Caco-2 (cell line): ENCODE results near the gene PRSS48. TPM values are rescaled to one million over a fixed set of nuclear protein-coding genes. Genes with fewer than 3 reads are reported as not detected.

Experiments used
- BruUV-seq: library from RNA; stranded (reverse); fragments of 400-500 nt; replicated peaks from 2 replicates; lab custom pipeline; 2021; lab: Mats Ljungman, UMichigan
- CTCF ChIA-PET: fragments of 300-600 bp; sonication (Branson Sonifier 250); formaldehyde crosslinking; loops from one replicate; lab custom pipeline; 2022; ENCODE audit warnings: antibody characterized with exemption; lab: Charles Lee
- POLR2A ChIA-PET: fragments of 300-600 bp; sonication (Branson Sonifier 250); formaldehyde crosslinking; loops from one replicate; lab custom pipeline; 2022; ENCODE audit warnings: antibody characterized with exemption; lab: Charles Lee
- DNase-seq, 2 experiments: peaks; one replicate each; pipeline versions ENCODE4 v3.0.0 to v3.0.0-alpha.2; 2020 to 2022
- H3K27me3 ChIP-seq: replicated peaks from 2 replicates; pipeline ENCODE4 v1.6.0; 2011; ENCODE audit warnings: low read length; ENCODE audit not compliant: control insufficient read depth, insufficient read depth
- H3K36me3 ChIP-seq: 2 replicates; pipeline ENCODE4 v1.5.1; 2011; ENCODE audit warnings: low read length; ENCODE audit not compliant: control insufficient read depth, insufficient read depth
- H3K4me1 ChIP-seq: fragments of 250-450 bp; sonication (Bioruptor Pico); 2 replicates; pipeline ENCODE4 v1.5.1; 2020; ENCODE audit warnings: mild to moderate bottlenecking
- H3K4me3 ChIP-seq: 2 replicates; pipeline ENCODE4 v1.5.1; 2011; ENCODE audit warnings: low read depth, mild to moderate bottlenecking, control low read depth, low read length
- H3K9me3 ChIP-seq: fragments of 250-450 bp; sonication (Bioruptor Pico); 2 replicates; pipeline ENCODE4 v1.5.1; 2020; ENCODE audit warnings: mild to moderate bottlenecking, moderate library complexity
- H3K27ac Mint-ChIP-seq: one replicate; pipeline ENCODE4 v1.8.0; 2022; ENCODE audit warnings: mixed read lengths; ENCODE audit not compliant: unreplicated experiment
- H3K27me3 Mint-ChIP-seq: one replicate; pipeline ENCODE4 v1.8.0; 2022; ENCODE audit warnings: mixed read lengths; ENCODE audit not compliant: insufficient read depth, unreplicated experiment
- H3K36me3 Mint-ChIP-seq: one replicate; pipeline ENCODE4 v1.8.0; 2022; ENCODE audit warnings: mild to moderate bottlenecking, mixed read lengths; ENCODE audit not compliant: insufficient read depth, unreplicated experiment
- H3K4me1 Mint-ChIP-seq: one replicate; pipeline ENCODE4 v1.8.0; 2022; ENCODE audit warnings: low read depth, mixed read lengths; ENCODE audit not compliant: unreplicated experiment
- H3K4me3 Mint-ChIP-seq: one replicate; pipeline ENCODE4 v1.8.0; 2022; ENCODE audit warnings: mild to moderate bottlenecking, moderate library complexity, mixed read lengths; ENCODE audit not compliant: unreplicated experiment
- H3K9me3 Mint-ChIP-seq: one replicate; pipeline ENCODE4 v1.8.0; 2022; ENCODE audit warnings: mixed read lengths; ENCODE audit not compliant: unreplicated experiment
- intact Hi-C: fragments of 100-400 bp; cut with micrococcal nuclease; formaldehyde crosslinking; loops from one replicate; pipeline ENCODE4 v1.10.0; 2022; ENCODE audit not compliant: unreplicated experiment
- total RNA-seq: library from RNA; stranded (reverse); gene quantifications from 2 replicates; pipeline ENCODE4 v1.2.3, GENCODE V29; 2022
- TF ChIP-seq, protein P1 (sequence below), 2 experiments: fragments of 200-600 bp in 1 of 2; IDR thresholded peaks; 1 replicate in 1 of 2; 2 replicates in 1 of 2; pipeline versions ENCODE4 v1.5.1 to v1.8.0; 2011 to 2022; ENCODE audit warnings: antibody characterized with exemption in 1 of 2, control low read depth in 1 of 2, inconsistent platforms in 1 of 2, low read depth in 1 of 2, low read length in 1 of 2, mild to moderate bottlenecking in 1 of 2, moderate library complexity in 1 of 2; ENCODE audit not compliant: insufficient read depth in 1 of 2, severe bottlenecking in 1 of 2, unreplicated experiment in 1 of 2

PRSS48 gene
- total RNA-seq, 1 experiment from 2014 or later = not detected

DNA sequence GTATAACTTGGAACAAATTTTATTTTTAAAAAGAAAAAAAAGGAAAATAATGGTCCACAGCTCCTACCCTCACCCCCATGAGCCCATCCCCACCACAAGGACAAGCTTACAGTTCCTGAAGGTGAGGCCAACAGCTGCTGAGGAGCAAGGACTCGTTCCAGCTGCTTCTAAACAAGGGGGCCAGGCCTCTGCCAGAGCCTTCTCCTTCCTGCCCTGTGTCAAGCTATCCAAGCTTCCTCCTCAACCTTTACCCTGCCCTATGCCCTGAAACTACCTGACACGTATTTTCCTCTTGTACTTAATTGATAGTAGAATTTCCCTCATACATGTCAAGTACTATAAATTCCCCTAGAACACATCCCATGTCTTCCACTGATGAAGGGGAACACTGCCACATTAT lies 39.7 kb downstream of the PRSS48 start:
- Mint-ChIP-seq H3K36me3 (peaks cover 6% of the 10 kb centered on the region), H3K9me3 (no peaks in the 10 kb centered on the region), H3K4me3 (no peak overlapping the region), H3K27me3 (no peaks in the 10 kb centered on the region), H3K27ac (peak overlapping the region; percentile 62), H3K4me1 (peaks cover 52% of the 10 kb centered on the region)
- peak in 1 of 2 experiments; percentile 37 for DNase-seq
- TF ChIP-seq, protein P1, sequence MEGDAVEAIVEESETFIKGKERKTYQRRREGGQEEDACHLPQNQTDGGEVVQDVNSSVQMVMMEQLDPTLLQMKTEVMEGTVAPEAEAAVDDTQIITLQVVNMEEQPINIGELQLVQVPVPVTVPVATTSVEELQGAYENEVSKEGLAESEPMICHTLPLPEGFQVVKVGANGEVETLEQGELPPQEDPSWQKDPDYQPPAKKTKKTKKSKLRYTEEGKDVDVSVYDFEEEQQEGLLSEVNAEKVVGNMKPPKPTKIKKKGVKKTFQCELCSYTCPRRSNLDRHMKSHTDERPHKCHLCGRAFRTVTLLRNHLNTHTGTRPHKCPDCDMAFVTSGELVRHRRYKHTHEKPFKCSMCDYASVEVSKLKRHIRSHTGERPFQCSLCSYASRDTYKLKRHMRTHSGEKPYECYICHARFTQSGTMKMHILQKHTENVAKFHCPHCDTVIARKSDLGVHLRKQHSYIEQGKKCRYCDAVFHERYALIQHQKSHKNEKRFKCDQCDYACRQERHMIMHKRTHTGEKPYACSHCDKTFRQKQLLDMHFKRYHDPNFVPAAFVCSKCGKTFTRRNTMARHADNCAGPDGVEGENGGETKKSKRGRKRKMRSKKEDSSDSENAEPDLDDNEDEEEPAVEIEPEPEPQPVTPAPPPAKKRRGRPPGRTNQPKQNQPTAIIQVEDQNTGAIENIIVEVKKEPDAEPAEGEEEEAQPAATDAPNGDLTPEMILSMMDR (IDR thresholded peaks at IDR 0.05; ENCODE audit: insufficient read depth in 1 of 2, low read depth in 1 of 2, low read length in 1 of 2, severe bottlenecking in 1 of 2, unreplicated experiment in 1 of 2) = no peak
- no peaks in the 10 kb centered on the region for H3K27me3 ChIP-seq
- peaks cover 54% of the 10 kb centered on the region for H3K4me1 ChIP-seq
- H3K36me3 ChIP-seq = no peaks in the 10 kb centered on the region; the same call in 1 of the 2 replicates
- no TSS peak for BruUV-seq
- peaks cover 3% of the 10 kb centered on the region; the same call in 1 of the 2 replicates for H3K9me3 ChIP-seq
- CTCF ChIA-PET = no interaction called here
- intact Hi-C loops = no loop called here
- POLR2A ChIA-PET = interaction anchor here (0.9 kb wide), 1 partner anchor 9 kb away, joined by 3 read pairs; the partner anchor contains the start of gene SH3D19
- H3K4me3 ChIP-seq = no peak overlapping the region

DNA sequence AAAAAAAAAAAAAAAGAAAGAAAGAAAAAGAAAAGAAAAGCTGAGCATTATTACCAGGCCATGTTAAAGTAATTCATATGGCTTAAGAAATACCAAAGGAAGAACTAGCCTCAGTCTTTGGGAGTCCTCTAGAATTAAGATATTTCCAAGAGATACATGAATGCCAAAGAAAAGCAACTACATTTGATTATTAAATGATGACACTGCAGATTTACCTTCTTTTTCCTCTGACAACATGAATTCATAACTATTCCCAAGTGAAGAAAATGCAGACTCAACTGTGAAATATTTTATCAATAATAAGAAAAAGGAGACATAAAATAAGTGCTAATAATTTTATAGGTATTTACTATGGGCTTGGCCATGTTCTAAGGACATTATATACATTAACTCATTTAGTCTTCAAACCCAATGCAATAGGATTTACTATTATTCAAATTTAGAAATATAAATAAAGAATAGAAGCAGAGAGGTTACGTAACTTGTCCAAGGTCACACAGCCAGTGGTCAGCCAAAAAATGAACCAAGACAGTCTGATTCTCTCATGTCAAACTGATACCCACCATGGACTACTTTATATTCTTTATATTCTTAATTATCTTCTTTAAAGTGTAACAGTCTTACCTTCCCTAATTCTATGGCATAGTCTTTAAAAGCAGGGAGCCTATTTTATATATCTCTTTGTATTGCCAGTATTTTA lies 41.5 kb downstream of the PRSS48 start:
- H3K4me1 ChIP-seq = peaks cover 65% of the 10 kb centered on the region
- POLR2A ChIA-PET = no interaction called here
- no TSS peak for BruUV-seq

DNA sequence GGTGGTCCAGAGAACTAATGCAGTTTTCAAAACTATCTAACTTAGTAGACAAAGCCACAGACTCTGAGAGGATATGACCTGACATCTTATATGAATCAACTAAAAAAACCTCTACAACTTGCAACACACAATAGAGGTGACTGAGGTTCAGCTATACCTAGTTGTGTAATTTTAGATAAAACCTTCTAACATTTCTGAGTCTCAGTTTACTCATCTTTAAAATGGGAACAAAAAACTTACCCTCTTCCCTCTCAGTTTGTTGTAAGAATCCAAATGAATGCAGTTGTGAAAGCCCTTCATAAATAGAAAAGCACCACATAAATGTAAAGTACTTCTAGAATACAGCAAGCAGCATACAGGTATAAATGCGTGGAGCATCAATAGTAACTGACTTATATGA lies 42.5 kb downstream of the PRSS48 start:
- Histone ChIP-seq H3K4me1 (peaks cover 58% of the 10 kb centered on the region), H3K9me3 (peaks cover 3% of the 10 kb centered on the region; the same call in 1 of the 2 replicates), H3K4me3 (no peak overlapping the region), H3K36me3 (no peaks in the 10 kb centered on the region), H3K27me3 (no peaks in the 10 kb centered on the region)
- no peak for DNase-seq
- ChIA-PET POLR2A (no interaction called here), CTCF (no interaction called here)
- Mint-ChIP-seq H3K4me3 (no peak overlapping the region), H3K27me3 (no peaks in the 10 kb centered on the region), H3K9me3 (no peaks in the 10 kb centered on the region), H3K36me3 (peaks cover 6% of the 10 kb centered on the region), H3K27ac (no peak overlapping the region), H3K4me1 (peaks cover 58% of the 10 kb centered on the region)
- BruUV-seq = no TSS peak
- TF ChIP-seq, protein P1 (IDR thresholded peaks at IDR 0.05; ENCODE audit: insufficient read depth in 1 of 2, low read depth in 1 of 2, low read length in 1 of 2, severe bottlenecking in 1 of 2, unreplicated experiment in 1 of 2) = no peak
- intact Hi-C loops = no loop called here

More for the DNA sequence above, 41.5 kb downstream of the PRSS48 start:
- intact Hi-C loops = no loop called here
- H3K9me3 Mint-ChIP-seq = no peaks in the 10 kb centered on the region
- no peak overlapping the region for H3K4me3 Mint-ChIP-seq
- H3K4me1 Mint-ChIP-seq = peaks cover 60% of the 10 kb centered on the region
- TF ChIP-seq, protein P1 (IDR thresholded peaks at IDR 0.05; ENCODE audit: insufficient read depth in 1 of 2, low read depth in 1 of 2, low read length in 1 of 2, severe bottlenecking in 1 of 2, unreplicated experiment in 1 of 2) = no peak
- H3K27me3 ChIP-seq = no peaks in the 10 kb centered on the region
- H3K27ac Mint-ChIP-seq = no peak overlapping the region
- DNase-seq = no peak
- peaks cover 6% of the 10 kb centered on the region for H3K36me3 Mint-ChIP-seq
- peaks cover 3% of the 10 kb centered on the region; the same call in 1 of the 2 replicates for H3K9me3 ChIP-seq
- H3K36me3 ChIP-seq = no peaks in the 10 kb centered on the region
- CTCF ChIA-PET = no interaction called here
- H3K27me3 Mint-ChIP-seq = no peaks in the 10 kb centered on the region
- H3K4me3 ChIP-seq = no peak overlapping the region
